ENCODE data around the gene IGSF11.
"Not testable (repeated sequence)": the region's sequence is repeated elsewhere in the genome, so short reads cannot be mapped to it uniquely, and the experiment has no call there.

IGSF11 gene
- long read RNA-seq, donor 1, partial matches to known transcripts: 0 of 1 reads
- long read RNA-seq, donor 1, other reads (novel, unspliced or antisense): 0 of 1 reads
- long read RNA-seq, donor 2: 0 reads
- long read RNA-seq, donor 3, partial matches to known transcripts: 0 of 1 reads
- long read RNA-seq, donor 3, other reads (novel, unspliced or antisense): 0 of 1 reads
- long read RNA-seq, donor 4: 0 reads
- long read RNA-seq, donor 5: 0 reads
- long read RNA-seq, donor 6: 0 reads
- long read RNA-seq, donor 7: 0 reads
- long read RNA-seq, donor 8: 0 reads

GRCh38 chr3:119034256-119035013 lies at the start of gene IGSF11:
TSS of gene IGSF11 (minus strand) at chr3:119034846. CDS start at chr3:119034582, 264 bp downstream.
- DNase-seq: peak; percentile 94

- DNase-seq: no peak
Measured at GRCh38 chr3:119080364-119080763, 45.7 kb upstream of the IGSF11 start.

- DNase-seq: no peak
Measured at GRCh38 chr3:119073258-119074001, 38.8 kb upstream of the IGSF11 start.

- DNase-seq: not testable (repeated sequence)
Measured at GRCh38 chr3:119072451-119072850, 37.8 kb upstream of the IGSF11 start.

- DNase-seq: no peak
Measured at GRCh38 chr3:119069725-119070124, 35.1 kb upstream of the IGSF11 start.

- DNase-seq: no peak
Measured at GRCh38 chr3:119063471-119063870, 28.8 kb upstream of the IGSF11 start.

GRCh38 chr3:119062892-119063291 lies 28.2 kb upstream of the IGSF11 start:
- no peak for DNase-seq

GRCh38 chr3:119044593-119044992 lies 9.9 kb upstream of the IGSF11 start:
- DNase-seq: no peak

- DNase-seq: no peak
Measured at GRCh38 chr3:119042162-119042561, 7.5 kb upstream of the IGSF11 start.

GRCh38 chr3:119035014-119035346 lies 334 bp upstream of the IGSF11 start:
- DNase-seq: no peak

GRCh38 chr3:119033393-119034255 lies 1.0 kb downstream of the IGSF11 start:
- no peak for DNase-seq

GRCh38 chr3:119025171-119025795 lies 9.4 kb downstream of the IGSF11 start:
- no peak for DNase-seq

GRCh38 chr3:119019767-119020518 lies 14.7 kb downstream of the IGSF11 start:
- DNase-seq: no peak

- no peak for DNase-seq
Measured at GRCh38 chr3:119018690-119019463, 15.8 kb downstream of the IGSF11 start.

- no peak for DNase-seq
Measured at GRCh38 chr3:119015942-119016341, 18.7 kb downstream of the IGSF11 start.

- DNase-seq: no peak
Measured at GRCh38 chr3:119013951-119014350, 20.7 kb downstream of the IGSF11 start.

GRCh38 chr3:119011528-119011927 lies 23.1 kb downstream of the IGSF11 start:
- no peak for DNase-seq

- no peak for DNase-seq
Measured at GRCh38 chr3:118997190-118997589, 37.5 kb downstream of the IGSF11 start.

- no peak for DNase-seq
Measured at GRCh38 chr3:118991775-118992174, 42.9 kb downstream of the IGSF11 start.
